Measurements from ENCODE around the gene TMOD2. TPM values are rescaled to one million over a fixed set of nuclear protein-coding genes. Genes with fewer than 3 reads are reported as not detected.
A peak's percentile ranks its signal among the peaks of the same experiment; 100 is the strongest.

The TMOD2 gene
- total RNA-seq, 2 donors from 2014 or later, result 9.1 to 13.1 TPM

- DNase-seq (ENCODE audit: low spot score) (no peak), ATAC-seq (ENCODE audit: insufficient number of reproducible peaks, low FRiP score, low read depth) (no peak)
- Histone ChIP-seq H3K4me3 (peak overlapping the region; percentile 86), H3K9me3 (no peaks in the 10 kb centered on the region), H3K4me1 (ENCODE audit: control insufficient read depth in 1 of 2, low read depth in 2 of 2) (peaks cover 11 to 14% of the 10 kb centered on the region in 2 donors), H3K27ac (peak overlapping the region; percentile 60 to 74), H3K27me3 (replicated peaks; ENCODE audit: insufficient read depth) (no peaks in the 10 kb centered on the region), H3K36me3 (no peaks in the 10 kb centered on the region)
- TF ChIP-seq CTCF (IDR thresholded peaks at IDR 0.05), result no peak
Observed at GRCh38 chr15:51736751-51737521, 14.5 kb upstream of the TMOD2 start.

GRCh38 chr15:51737522-51738305, 13.7 kb upstream of the TMOD2 start, which contains the start of gene LYSMD2:
TSS of gene LYSMD2 (minus strand) at chr15:51737655. CDS start at chr15:51737622, 33 bp downstream.
- H3K27me3 ChIP-seq (replicated peaks; ENCODE audit: insufficient read depth), result no peaks in the 10 kb centered on the region
- H3K36me3 ChIP-seq, result no peaks in the 10 kb centered on the region
- peak within 1 kb of the TSS; percentile 86 for H3K4me3 ChIP-seq
- no peak for TF ChIP-seq CTCF (IDR thresholded peaks at IDR 0.05)
- H3K9me3 ChIP-seq, result no peaks in the 10 kb centered on the region
- ATAC-seq (ENCODE audit: insufficient number of reproducible peaks, low FRiP score, low read depth) (peak; percentile 34), DNase-seq (ENCODE audit: low spot score) (no peak)
- H3K4me1 ChIP-seq (ENCODE audit: control insufficient read depth in 1 of 2, low read depth in 2 of 2), result peaks cover 7% of the 10 kb centered on the region in 2 donors
- H3K27ac ChIP-seq, result peak within 1 kb of the TSS; percentile 60 to 74

GRCh38 chr15:51738553-51738952, 12.8 kb upstream of the TMOD2 start:
- H3K27ac ChIP-seq, result peak overlapping the region; percentile 60 to 74
- no peaks in the 10 kb centered on the region for H3K9me3 ChIP-seq
- peaks cover 7% of the 10 kb centered on the region in 2 donors for H3K4me1 ChIP-seq (ENCODE audit: control insufficient read depth in 1 of 2, low read depth in 2 of 2)
- TF ChIP-seq CTCF (IDR thresholded peaks at IDR 0.05), result no peak
- no peak for DNase-seq (ENCODE audit: low spot score)
- H3K27me3 ChIP-seq (replicated peaks; ENCODE audit: insufficient read depth), result no peaks in the 10 kb centered on the region
- no peak overlapping the region for H3K4me3 ChIP-seq
- H3K36me3 ChIP-seq, result no peaks in the 10 kb centered on the region
- no peak for ATAC-seq (ENCODE audit: insufficient number of reproducible peaks, low FRiP score, low read depth)

- H3K27me3 ChIP-seq (replicated peaks; ENCODE audit: insufficient read depth), result no peaks in the 10 kb centered on the region
- no peaks in the 10 kb centered on the region for H3K36me3 ChIP-seq
- DNase-seq (ENCODE audit: low spot score), result no peak
- ATAC-seq (ENCODE audit: insufficient number of reproducible peaks, low FRiP score, low read depth), result no peak
- no peaks in the 10 kb centered on the region for H3K9me3 ChIP-seq
- H3K4me3 ChIP-seq, result no peak overlapping the region
- peaks cover 7% of the 10 kb centered on the region in 2 donors for H3K4me1 ChIP-seq (ENCODE audit: control insufficient read depth in 1 of 2, low read depth in 2 of 2)
- no peak overlapping the region for H3K27ac ChIP-seq
- no peak for TF ChIP-seq CTCF (IDR thresholded peaks at IDR 0.05)
Observed at GRCh38 chr15:51739061-51739712, 12.2 kb upstream of the TMOD2 start.

GRCh38 chr15:51749307-51749706, 2.1 kb upstream of the TMOD2 start:
- DNase-seq (ENCODE audit: low spot score) (no peak), ATAC-seq (ENCODE audit: insufficient number of reproducible peaks, low FRiP score, low read depth) (no peak)
- Histone ChIP-seq H3K4me3 (no peak overlapping the region), H3K27ac (no peak overlapping the region), H3K9me3 (no peaks in the 10 kb centered on the region), H3K36me3 (no peaks in the 10 kb centered on the region), H3K27me3 (replicated peaks; ENCODE audit: insufficient read depth) (no peaks in the 10 kb centered on the region), H3K4me1 (ENCODE audit: control insufficient read depth in 1 of 2, low read depth in 2 of 2) (peaks cover 7 to 15% of the 10 kb centered on the region in 2 donors)
- TF ChIP-seq CTCF (IDR thresholded peaks at IDR 0.05), result no peak

All from thoracic aorta (tissue), 2 donors.